SJSA1 (cell line): Measurements from ENCODE around the gene OR5AR1. TPM values are rescaled to one million over a fixed set of nuclear protein-coding genes. Genes with fewer than 3 reads are reported as not detected.
"Not testable (repeated sequence)": the region's sequence is repeated elsewhere in the genome, so short reads cannot be mapped to it uniquely, and the experiment has no call there.

Experiments
- DNase-seq, 2 experiments: peaks; one replicate each; pipeline ENCODE4 v3.0.0-alpha.2; 2015 to 2020; ENCODE audit warnings: low spot score in 2 of 2, low read depth in 1 of 2
- H3K27ac ChIP-seq: fragments of 250-450 bp; sonication (Bioruptor Pico); 2 replicates; pipeline ENCODE4 v1.5.1; 2020; ENCODE audit warnings: mild to moderate bottlenecking, moderate library complexity
- H3K27me3 ChIP-seq: fragments of 250-450 bp; sonication (Bioruptor Pico); replicated peaks from 2 replicates; pipeline ENCODE4 v1.5.1; 2020; ENCODE audit warnings: mild to moderate bottlenecking, moderate library complexity
- H3K36me3 ChIP-seq: fragments of 250-450 bp; sonication (Bioruptor Pico); 2 replicates; pipeline ENCODE4 v1.5.1; 2020; ENCODE audit warnings: mild to moderate bottlenecking
- H3K4me1 ChIP-seq: fragments of 250-450 bp; sonication (Bioruptor Pico); replicated peaks from 2 replicates; pipeline ENCODE4 v1.6.1; 2021; ENCODE audit warnings: mild to moderate bottlenecking
- H3K4me3 ChIP-seq: fragments of 250-450 bp; sonication (Bioruptor Pico); 2 replicates; pipeline ENCODE4 v1.5.1; 2020; ENCODE audit warnings: mild to moderate bottlenecking
- H3K9me3 ChIP-seq: fragments of 250-450 bp; sonication (Bioruptor Pico); replicated peaks from 2 replicates; pipeline ENCODE4 v1.5.1; 2020; ENCODE audit warnings: mild to moderate bottlenecking
- total RNA-seq: library from RNA; depleted of rRNA; stranded (reverse); fragments of >200 nt; shearing (Covaris generic); gene quantifications from 2 replicates; pipeline ENCODE4 v1.2.3, GENCODE V29; 2014; rRNA removed

OR5AR1 gene
- not detected in 2 replicates for total RNA-seq

DNA sequence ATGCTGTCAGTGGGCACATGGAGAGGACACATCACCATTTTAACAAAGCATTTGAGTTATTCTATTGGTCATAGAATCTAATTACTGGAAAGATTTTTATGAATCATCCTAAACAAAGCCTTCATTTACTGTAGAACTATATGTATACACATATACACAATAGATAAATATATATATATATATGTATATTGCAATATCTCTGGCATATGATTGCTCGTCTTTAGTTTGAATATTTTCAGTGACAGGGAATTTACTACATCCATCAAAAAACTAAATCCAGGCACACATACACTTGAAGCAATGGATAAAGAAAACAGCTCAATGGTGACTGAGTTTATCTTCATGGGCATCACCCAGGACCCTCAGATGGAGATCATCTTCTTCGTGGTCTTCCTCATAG is at the start of gene OR5AR1:
Gene OR5AR1, plus strand, starts transcription at position 301 of the 400 bp plus-strand sequence. Its CDS starts 0 bp downstream, at position 301.
- DNase-seq = no peak
- Histone ChIP-seq H3K27ac (no peak within 1 kb of the TSS), H3K27me3 (no peaks in the 10 kb centered on the region), H3K36me3 (no peaks in the 10 kb centered on the region), H3K4me3 (no peak within 1 kb of the TSS), H3K9me3 (no peaks in the 10 kb centered on the region), H3K4me1 (no peaks in the 10 kb centered on the region)

DNA sequence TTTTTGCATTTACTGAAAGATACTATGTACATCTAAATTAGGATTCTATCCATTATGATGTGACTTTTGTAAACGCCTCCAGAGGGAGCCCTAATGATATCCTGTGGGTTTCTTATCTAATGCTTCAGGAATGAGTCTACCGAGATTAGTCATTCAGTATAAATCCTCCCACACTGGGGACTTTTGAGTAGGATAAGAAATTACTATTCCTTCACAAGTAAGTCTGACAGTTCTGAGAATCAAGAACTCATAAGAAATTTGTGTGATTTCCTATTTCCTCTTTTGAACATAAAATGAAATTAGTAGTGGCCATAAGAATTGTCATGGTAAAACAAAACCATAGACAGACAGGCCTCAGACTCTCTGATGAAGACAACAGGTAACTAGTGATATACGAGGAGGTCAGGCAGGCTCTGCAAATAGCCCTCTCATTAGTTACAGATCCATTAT is 38.8 kb upstream of the OR5AR1 start:
- no peaks in the 10 kb centered on the region for H3K9me3 ChIP-seq

DNA sequence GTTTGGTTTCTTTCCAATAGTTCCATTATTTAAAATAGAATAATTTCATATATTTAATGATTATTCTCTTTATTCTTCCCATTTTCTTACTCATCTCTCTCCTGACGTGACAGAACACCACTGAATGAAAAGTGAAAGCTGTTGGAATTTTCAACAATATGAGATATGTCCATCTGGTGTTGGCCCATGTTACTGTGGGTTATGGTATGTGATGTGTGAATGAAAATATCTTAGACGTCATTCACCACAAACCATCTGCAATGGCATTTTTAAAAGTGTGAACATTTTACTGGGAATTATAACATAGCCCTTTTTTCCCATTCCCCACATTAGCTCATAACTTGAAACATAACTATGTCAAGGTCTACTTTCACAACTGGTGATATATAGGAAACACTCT is 37.5 kb upstream of the OR5AR1 start:
- Histone ChIP-seq H3K9me3 (no peaks in the 10 kb centered on the region), H3K27me3 (no peaks in the 10 kb centered on the region)

More for the DNA sequence above, 38.8 kb upstream of the OR5AR1 start:
- Histone ChIP-seq H3K27me3 (no peaks in the 10 kb centered on the region), H3K36me3 (no peaks in the 10 kb centered on the region), H3K4me3 (no peak overlapping the region), H3K27ac (no peak overlapping the region), H3K4me1 (peaks cover 3% of the 10 kb centered on the region; the same call in 1 of the 2 replicates)
- peak in 1 of 2 experiments; percentile 41 for DNase-seq

DNA sequence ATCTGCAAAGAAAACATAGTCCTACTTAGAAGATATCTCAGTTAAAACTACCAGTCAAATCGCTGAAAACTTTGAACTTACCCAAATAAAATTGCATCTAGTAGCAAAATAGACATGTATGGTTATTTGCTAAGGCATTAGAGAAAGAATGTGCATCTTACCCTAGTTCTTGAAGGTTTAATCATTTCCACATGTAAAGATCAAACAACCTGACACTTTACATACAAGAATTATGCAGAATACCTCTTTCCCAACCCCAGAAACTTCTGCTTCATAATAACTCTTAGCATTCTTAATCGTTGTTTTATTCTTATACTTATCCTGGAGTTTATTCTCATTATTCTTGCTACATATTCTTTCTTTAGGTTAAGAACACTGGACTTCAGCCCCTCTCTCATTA is 31.2 kb upstream of the OR5AR1 start:
- Histone ChIP-seq H3K4me3 (no peak overlapping the region), H3K27ac (no peak overlapping the region), H3K36me3 (no peaks in the 10 kb centered on the region), H3K9me3 (no peaks in the 10 kb centered on the region), H3K4me1 (no peaks in the 10 kb centered on the region), H3K27me3 (no peaks in the 10 kb centered on the region)
- DNase-seq = no peak

More for the DNA sequence above, 37.5 kb upstream of the OR5AR1 start:
- DNase-seq = no peak
- no peak overlapping the region for H3K27ac ChIP-seq
- H3K36me3 ChIP-seq = no peaks in the 10 kb centered on the region
- H3K4me1 ChIP-seq = peaks cover 3% of the 10 kb centered on the region; the same call in 1 of the 2 replicates
- H3K4me3 ChIP-seq = no peak overlapping the region

DNA sequence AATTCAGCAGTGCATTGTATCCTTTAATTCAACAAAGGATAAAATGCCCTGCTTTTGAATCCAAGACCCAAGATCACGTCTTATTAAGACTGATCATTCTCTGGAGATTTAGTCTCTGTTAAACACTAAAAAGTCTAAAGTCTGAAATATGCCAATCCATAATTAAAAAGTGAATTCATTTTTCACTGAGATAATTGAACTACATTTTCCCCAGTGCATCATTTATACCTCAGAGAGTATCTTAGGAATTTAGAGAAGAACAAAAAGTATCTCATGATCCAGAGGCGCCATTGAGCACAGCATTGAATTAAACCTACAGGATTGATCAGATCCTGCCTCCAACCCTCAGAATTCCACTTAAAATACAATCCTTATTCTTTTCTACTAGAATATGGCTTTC is 26.6 kb upstream of the OR5AR1 start:
- no peaks in the 10 kb centered on the region for H3K9me3 ChIP-seq
- no peaks in the 10 kb centered on the region for H3K4me1 ChIP-seq
- H3K36me3 ChIP-seq = no peaks in the 10 kb centered on the region
- DNase-seq = no peak
- H3K27ac ChIP-seq = no peak overlapping the region
- H3K27me3 ChIP-seq = no peaks in the 10 kb centered on the region
- no peak overlapping the region for H3K4me3 ChIP-seq

DNA sequence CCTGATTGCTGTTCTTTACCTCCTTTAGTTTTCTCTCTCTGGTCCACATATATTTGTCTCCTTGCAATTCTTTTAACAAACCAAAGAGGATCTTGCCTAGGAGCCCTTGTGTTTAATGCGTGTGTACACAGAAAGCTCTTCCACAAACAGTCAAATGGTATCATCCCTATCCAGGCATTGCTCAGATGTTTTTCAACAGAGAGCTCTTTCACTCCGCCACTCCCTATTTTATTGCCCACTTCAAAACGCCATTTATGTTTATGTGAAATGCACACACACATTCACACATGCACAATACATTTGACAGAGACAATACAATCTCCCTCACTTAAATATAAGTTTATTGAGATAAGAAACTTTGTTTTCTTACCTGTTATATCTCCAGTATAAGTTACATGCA is 26.0 kb upstream of the OR5AR1 start:
- Histone ChIP-seq H3K27ac (no peak overlapping the region), H3K9me3 (no peaks in the 10 kb centered on the region), H3K4me3 (no peak overlapping the region), H3K36me3 (no peaks in the 10 kb centered on the region), H3K4me1 (no peaks in the 10 kb centered on the region), H3K27me3 (no peaks in the 10 kb centered on the region)
- DNase-seq = no peak

DNA sequence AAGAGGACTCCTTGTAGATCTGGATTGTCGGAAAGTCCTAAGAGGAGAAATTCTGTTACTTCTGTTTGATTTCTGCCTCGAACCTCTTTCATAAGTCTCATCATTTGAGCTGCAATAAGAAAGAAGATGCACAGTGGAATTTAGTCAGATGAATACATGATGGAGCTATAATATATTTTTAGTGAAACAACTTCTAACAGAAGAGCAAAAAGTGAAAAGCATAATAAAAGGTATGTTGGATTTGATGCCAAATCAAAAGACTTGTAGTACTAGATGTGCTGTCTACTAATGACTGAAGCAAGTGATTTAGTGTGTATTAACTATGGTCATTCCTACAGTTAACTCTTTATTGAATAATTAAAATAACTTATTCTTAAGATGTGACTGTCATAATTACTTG is 21.1 kb upstream of the OR5AR1 start, which contains the start of gene OR5AP2:
Gene OR5AP2, minus strand, starts transcription at position 101 of the 400 bp plus-strand sequence. Its CDS starts 0 bp downstream, at position 101.
- no peak for DNase-seq
- Histone ChIP-seq H3K4me1 (no peaks in the 10 kb centered on the region), H3K36me3 (no peaks in the 10 kb centered on the region), H3K27ac (no peak within 1 kb of the TSS), H3K9me3 (no peaks in the 10 kb centered on the region), H3K4me3 (no peak within 1 kb of the TSS), H3K27me3 (no peaks in the 10 kb centered on the region)

DNA sequence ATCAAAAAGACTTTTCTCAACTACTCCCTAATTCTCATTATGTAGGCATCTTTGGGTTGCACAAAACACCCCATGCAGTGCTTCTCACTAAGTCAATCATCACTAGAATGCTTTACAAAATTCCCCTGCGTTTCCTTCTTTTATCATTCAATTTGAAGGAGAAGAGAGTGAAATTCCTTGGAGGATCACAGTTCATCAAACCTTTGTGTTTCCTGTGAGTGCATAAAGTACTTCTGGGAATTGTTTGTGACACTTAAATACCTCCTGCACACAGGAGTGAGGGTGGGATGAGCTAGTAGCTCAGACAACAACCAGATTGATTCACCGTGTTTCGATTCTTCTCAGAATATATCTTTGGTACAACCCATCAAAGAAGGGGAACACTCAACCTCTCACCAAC is 3.7 kb upstream of the OR5AR1 start:
- Histone ChIP-seq H3K9me3 (no peaks in the 10 kb centered on the region), H3K36me3 (no peaks in the 10 kb centered on the region), H3K27me3 (no peaks in the 10 kb centered on the region), H3K27ac (no peak overlapping the region), H3K4me3 (no peak overlapping the region), H3K4me1 (no peaks in the 10 kb centered on the region)
- no peak for DNase-seq

DNA sequence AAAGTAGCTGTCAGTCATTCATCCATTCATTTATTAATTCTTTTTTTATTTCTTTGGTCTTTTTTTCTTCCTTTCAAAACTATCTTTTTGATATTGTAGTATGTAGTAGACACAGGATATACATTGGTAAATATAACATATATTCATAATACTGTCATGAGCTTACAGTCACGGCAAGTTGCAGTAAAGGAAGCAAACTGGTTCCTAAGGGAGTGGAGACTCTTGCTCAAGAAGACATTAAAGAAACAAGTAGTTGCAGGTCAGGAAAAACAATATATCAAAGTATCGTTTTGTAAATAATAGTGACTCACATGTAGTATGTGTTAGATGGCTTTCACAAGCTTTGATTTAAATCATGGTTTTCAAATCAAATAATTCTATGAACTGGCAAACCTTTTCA is 7.5 kb downstream of the OR5AR1 start:
- Histone ChIP-seq H3K27me3 (no peaks in the 10 kb centered on the region), H3K27ac (no peak overlapping the region), H3K9me3 (no peaks in the 10 kb centered on the region), H3K4me1 (no peaks in the 10 kb centered on the region), H3K36me3 (no peaks in the 10 kb centered on the region), H3K4me3 (no peak overlapping the region)
- DNase-seq = no peak

DNA sequence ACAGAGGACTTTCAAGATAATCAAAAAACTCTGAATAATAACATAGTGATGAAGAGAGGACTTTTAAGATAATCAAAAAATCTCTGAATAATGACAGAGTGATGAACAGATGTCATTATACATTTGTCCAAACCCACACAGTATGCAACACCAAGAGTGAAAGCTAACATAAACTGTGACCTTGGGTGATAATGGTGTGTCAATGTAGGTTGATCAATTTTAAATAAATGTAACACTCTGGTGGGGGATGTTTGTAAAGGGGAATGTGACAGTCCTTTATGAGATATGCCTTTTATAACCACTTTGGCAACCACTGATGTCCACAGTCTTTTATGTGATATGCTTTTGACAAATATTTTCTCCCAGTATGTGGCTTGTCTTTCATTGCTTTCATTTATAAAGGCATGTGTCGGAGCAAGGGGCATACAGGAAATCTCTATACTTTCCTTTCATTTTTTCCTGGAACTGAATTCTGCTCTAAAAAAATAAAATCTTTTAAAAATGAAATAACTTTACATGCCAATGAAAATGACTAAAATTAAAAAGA is 25.1 kb downstream of the OR5AR1 start:
- H3K4me3 ChIP-seq = no peak overlapping the region
- H3K36me3 ChIP-seq = no peaks in the 10 kb centered on the region
- no peak for DNase-seq
- no peaks in the 10 kb centered on the region for H3K9me3 ChIP-seq
- H3K4me1 ChIP-seq = no peaks in the 10 kb centered on the region
- H3K27me3 ChIP-seq = no peaks in the 10 kb centered on the region
- no peak overlapping the region for H3K27ac ChIP-seq

DNA sequence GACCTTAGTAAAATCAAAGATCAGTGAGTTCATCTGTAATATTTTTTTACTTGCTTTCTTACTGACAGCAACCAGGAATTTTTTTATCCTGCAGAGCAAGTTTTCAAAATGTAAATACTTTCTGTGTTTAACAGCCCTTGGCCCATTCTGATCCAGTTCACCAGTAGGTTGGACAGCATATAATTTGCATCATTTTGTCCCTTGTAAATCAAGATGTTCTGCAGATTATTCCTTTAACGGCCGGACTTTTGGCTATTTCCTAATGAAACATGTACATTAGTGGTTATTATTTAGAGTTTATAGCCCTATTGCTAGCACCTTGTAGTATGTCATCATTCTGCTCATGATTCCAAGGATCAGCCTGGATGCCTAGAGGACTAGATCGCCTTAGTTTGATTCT is 27.7 kb downstream of the OR5AR1 start:
- not testable (repeated sequence) for H3K36me3 ChIP-seq, H3K4me3 ChIP-seq, H3K4me1 ChIP-seq, H3K27me3 ChIP-seq, DNase-seq, H3K9me3 ChIP-seq, H3K27ac ChIP-seq

DNA sequence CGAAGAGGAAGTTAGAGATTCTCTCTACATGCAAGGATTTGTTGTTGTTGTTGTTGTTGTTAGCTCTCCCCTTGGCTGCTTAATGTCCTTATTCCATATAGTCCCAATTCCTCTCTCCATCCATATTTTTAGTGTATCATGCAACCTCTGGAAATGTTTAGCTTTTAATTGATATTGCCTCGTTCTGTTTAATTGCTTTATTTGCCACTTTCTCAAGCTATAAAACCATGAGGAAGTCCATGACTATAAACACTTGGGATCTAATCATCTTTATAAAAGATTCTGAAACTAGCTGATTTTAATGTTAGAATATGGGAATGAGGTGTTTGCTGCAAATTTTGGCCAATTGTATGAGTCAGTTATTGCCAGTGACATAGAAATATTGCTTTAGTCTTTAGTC is 29.9 kb downstream of the OR5AR1 start:
- no peak for DNase-seq
- Histone ChIP-seq H3K27ac (no peak overlapping the region), H3K4me1 (no peaks in the 10 kb centered on the region), H3K4me3 (no peak overlapping the region), H3K27me3 (no peaks in the 10 kb centered on the region), H3K36me3 (no peaks in the 10 kb centered on the region), H3K9me3 (no peaks in the 10 kb centered on the region)

DNA sequence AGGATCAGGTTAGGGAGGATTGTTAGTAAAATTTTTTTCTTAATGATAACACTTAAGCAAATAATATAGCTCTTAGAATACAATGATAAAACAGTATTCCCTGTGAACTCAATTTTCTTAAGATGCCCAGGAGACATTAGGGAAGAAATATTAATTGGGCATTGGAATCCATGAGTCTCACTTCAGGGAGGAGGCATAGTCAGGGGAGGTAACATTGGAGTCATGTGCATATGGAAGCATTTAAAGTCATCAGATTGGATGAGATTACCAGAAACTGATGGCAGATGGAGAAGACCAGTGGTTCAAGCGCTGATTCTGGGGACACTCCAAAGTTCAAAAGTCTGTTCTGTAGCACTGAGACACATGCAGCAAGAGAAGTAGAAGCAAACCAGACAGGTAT is 35.3 kb downstream of the OR5AR1 start, which contains the start of gene OR9G1:
Gene OR9G1, plus strand, starts transcription at position 301 of the 400 bp plus-strand sequence. CDS start 1,293 bp downstream, outside the sequence.
- no peak within 1 kb of the TSS for H3K4me3 ChIP-seq
- no peaks in the 10 kb centered on the region for H3K4me1 ChIP-seq
- H3K9me3 ChIP-seq = no peaks in the 10 kb centered on the region
- H3K27me3 ChIP-seq = no peaks in the 10 kb centered on the region
- no peaks in the 10 kb centered on the region for H3K36me3 ChIP-seq
- no peak for DNase-seq
- H3K27ac ChIP-seq = no peak within 1 kb of the TSS

DNA sequence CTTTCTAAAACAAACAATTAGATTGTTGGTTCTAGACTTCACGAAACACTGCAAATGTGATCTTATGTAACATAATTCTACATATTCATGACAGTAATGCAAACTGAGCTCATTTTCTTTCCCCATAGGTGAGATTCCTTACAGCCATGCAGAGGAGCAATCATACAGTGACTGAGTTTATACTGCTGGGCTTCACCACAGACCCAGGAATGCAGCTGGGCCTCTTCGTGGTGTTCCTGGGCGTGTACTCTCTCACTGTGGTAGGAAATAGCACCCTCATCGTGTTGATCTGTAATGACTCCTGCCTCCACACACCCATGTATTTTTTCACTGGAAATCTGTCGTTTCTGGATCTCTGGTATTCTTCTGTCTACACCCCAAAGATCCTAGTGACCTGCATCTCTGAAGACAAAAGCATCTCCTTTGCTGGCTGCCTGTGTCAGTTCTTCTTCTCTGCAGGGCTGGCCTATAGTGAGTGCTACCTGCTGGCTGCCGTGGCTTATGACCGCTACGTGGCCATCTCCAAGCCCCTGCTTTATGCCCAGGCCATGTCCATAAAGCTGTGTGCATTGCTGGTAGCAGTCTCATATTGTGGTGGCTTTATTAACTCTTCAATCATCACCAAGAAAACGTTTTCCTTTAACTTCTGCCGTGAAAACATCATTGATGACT is 36.9 kb downstream of the OR5AR1 start:
- H3K27ac ChIP-seq = no peak overlapping the region
- H3K4me3 ChIP-seq = no peak overlapping the region
- DNase-seq = no peak
- H3K27me3 ChIP-seq = no peaks in the 10 kb centered on the region
- H3K36me3 ChIP-seq = no peaks in the 10 kb centered on the region
- no peaks in the 10 kb centered on the region for H3K4me1 ChIP-seq
- H3K9me3 ChIP-seq = no peaks in the 10 kb centered on the region
